HepG2 (cell line): ENCODE data around the gene EZH1. TPM values are rescaled to one million over a fixed set of nuclear protein-coding genes. Genes with fewer than 3 reads are reported as not detected.
A peak's percentile ranks its signal among the peaks of the same experiment; 100 is the strongest.

ENCODE experiments used
- AGO1 ChIP-seq: fragments of 200-400 bp; formaldehyde crosslinking; IDR thresholded peaks from 2 replicates; pipeline ENCODE4 v1.6.1; 2017; ENCODE audit warnings: mild to moderate bottlenecking, low read depth, low read length, moderate library complexity; ENCODE audit not compliant: poor library complexity, severe bottlenecking
- DNMT1 ChIP-seq: sonication (generic); formaldehyde crosslinking; IDR thresholded peaks from 2 replicates; pipeline ENCODE4 v1.5.1; 2020; ENCODE audit warnings: mild to moderate bottlenecking, missing genetic modification reagents
- LCORL ChIP-seq, 2 experiments: fragments of 450-650 bp in 1 of 2; sonication (generic) in 1 of 2; formaldehyde crosslinking in 1 of 2; IDR thresholded peaks; 2 replicates each; pipeline versions ENCODE4 v1.5.0 to v1.6.1; 2017 to 2020; ENCODE audit warnings: antibody characterized with exemption in 1 of 2, missing genetic modification reagents in 1 of 2
- MAFF ChIP-seq: IDR thresholded peaks from 2 replicates; pipeline ENCODE4 v1.6.1; 2011; ENCODE audit warnings: low read depth, low read length, improper control_type of control experiment
- NKX3-1 ChIP-seq: sonication (generic); formaldehyde crosslinking; IDR thresholded peaks from 2 replicates; pipeline ENCODE4 v1.5.0; 2020; ENCODE audit warnings: missing genetic modification reagents
- NR2F6 ChIP-seq, 2 experiments: IDR thresholded peaks; 2 replicates each; pipeline ENCODE4 v1.6.1; 2016; ENCODE audit warnings: antibody characterized with exemption in 1 of 2, mild to moderate bottlenecking in 1 of 2
- RBM39 ChIP-seq: fragments of 200-400 bp; formaldehyde crosslinking; IDR thresholded peaks from one replicate; pipeline ENCODE4 v1.6.1; 2018; ENCODE audit warnings: antibody characterized with exemption, mild to moderate bottlenecking, low read depth, low read length; ENCODE audit not compliant: poor library complexity, severe bottlenecking
- RXRA ChIP-seq: sonication (generic); formaldehyde crosslinking; IDR thresholded peaks from 2 replicates; pipeline ENCODE4 v1.5.1; 2020; ENCODE audit warnings: missing genetic modification reagents
- SNAPC2 ChIP-seq: sonication (generic); formaldehyde crosslinking; IDR thresholded peaks from 2 replicates; pipeline ENCODE4 v1.8.1; 2022; ENCODE audit warnings: mild to moderate bottlenecking, missing genetic modification reagents
- SRY ChIP-seq: sonication (generic); formaldehyde crosslinking; IDR thresholded peaks from 2 replicates; pipeline ENCODE4 v1.8.0; 2022; ENCODE audit warnings: mild to moderate bottlenecking, missing genetic modification reagents
- SSRP1 ChIP-seq: IDR thresholded peaks from 2 replicates; pipeline ENCODE4 v1.6.1; 2016; ENCODE audit warnings: control low read depth
- ZC3H13 ChIP-seq: sonication (generic); formaldehyde crosslinking; IDR thresholded peaks from 2 replicates; pipeline ENCODE4 v1.8.1; 2023; ENCODE audit warnings: mild to moderate bottlenecking, missing genetic modification reagents, moderate library complexity
- ZMYM2 ChIP-seq: sonication (generic); formaldehyde crosslinking; IDR thresholded peaks from 2 replicates; pipeline ENCODE4 v1.8.0; 2022; ENCODE audit warnings: mild to moderate bottlenecking, missing genetic modification reagents
- ZNF644 ChIP-seq: IDR thresholded peaks from 2 replicates; pipeline ENCODE4 v1.6.1; 2016; ENCODE audit warnings: low read depth
- ZNF776 ChIP-seq: sonication (generic); formaldehyde crosslinking; IDR thresholded peaks from 2 replicates; pipeline ENCODE4 v1.4.0; 2020; ENCODE audit warnings: mild to moderate bottlenecking, missing genetic modification reagents
- ZNF83 ChIP-seq: sonication (generic); formaldehyde crosslinking; IDR thresholded peaks from 2 replicates; pipeline ENCODE4 v1.4.0; 2020; ENCODE audit warnings: missing genetic modification reagents, mild to moderate bottlenecking, borderline replicate concordance
- polyA plus RNA-seq, 8 experiments: library from polyadenylated mRNA; depleted of rRNA in 3 of 8; stranded (reverse) in 7 of 8; unstranded in 1 of 8; fragments of >200 nt; fragmentation: Illumina TruSeq in 4 of 8; extraction: Trizol in 4 of 8; gene quantifications; 2 replicates each; pipeline versions ENCODE4 v1.2.1 to v1.2.3, GENCODE V29; 2011 to 2016; ENCODE audit warnings: low read depth in 4 of 8, missing spikeins in 1 of 8, mixed read lengths in 1 of 8; ENCODE audit not compliant: insufficient read depth in 1 of 8
- total RNA-seq, 5 experiments: library from RNA; depleted of rRNA; stranded (reverse); fragments of >200 nt; fragmentation: Illumina TruSeq; extraction: Trizol; gene quantifications; 2 replicates each; pipeline ENCODE4 v1.2.3, GENCODE V29; 2016; ENCODE audit warnings: low read depth in 1 of 5
- TF ChIP-seq, protein P1 (sequence below): sonication (generic); formaldehyde crosslinking; IDR thresholded peaks from 2 replicates; pipeline ENCODE4 v1.8.0; 2022; ENCODE audit warnings: missing genetic modification reagents, mild to moderate bottlenecking, borderline replicate concordance
- TF ChIP-seq, protein P2 (sequence below): sonication (generic); formaldehyde crosslinking; IDR thresholded peaks from 2 replicates; pipeline ENCODE4 v1.4.0; 2020; ENCODE audit warnings: missing genetic modification reagents
- TF ChIP-seq, protein P3 (sequence below): sonication (generic); formaldehyde crosslinking; IDR thresholded peaks from 2 replicates; pipeline ENCODE4 v1.4.0; 2020; ENCODE audit warnings: missing genetic modification reagents
- TF ChIP-seq, protein P4 (sequence below): sonication (generic); formaldehyde crosslinking; IDR thresholded peaks from 2 replicates; pipeline ENCODE4 v1.9.0; 2021; ENCODE audit warnings: missing genetic modification reagents, mild to moderate bottlenecking, borderline replicate concordance
- TF ChIP-seq, protein P5 (sequence below): sonication (generic); formaldehyde crosslinking; IDR thresholded peaks from 2 replicates; pipeline ENCODE4 v1.4.0; 2020; ENCODE audit warnings: low read depth, mild to moderate bottlenecking, missing genetic modification reagents

EZH1 gene
- total and polyA plus RNA-seq, 2 of the 13 experiments (the other 11 are each of a cell fraction or from before 2014, with no cell fraction given): 11.6 to 24.0 TPM

DNA sequence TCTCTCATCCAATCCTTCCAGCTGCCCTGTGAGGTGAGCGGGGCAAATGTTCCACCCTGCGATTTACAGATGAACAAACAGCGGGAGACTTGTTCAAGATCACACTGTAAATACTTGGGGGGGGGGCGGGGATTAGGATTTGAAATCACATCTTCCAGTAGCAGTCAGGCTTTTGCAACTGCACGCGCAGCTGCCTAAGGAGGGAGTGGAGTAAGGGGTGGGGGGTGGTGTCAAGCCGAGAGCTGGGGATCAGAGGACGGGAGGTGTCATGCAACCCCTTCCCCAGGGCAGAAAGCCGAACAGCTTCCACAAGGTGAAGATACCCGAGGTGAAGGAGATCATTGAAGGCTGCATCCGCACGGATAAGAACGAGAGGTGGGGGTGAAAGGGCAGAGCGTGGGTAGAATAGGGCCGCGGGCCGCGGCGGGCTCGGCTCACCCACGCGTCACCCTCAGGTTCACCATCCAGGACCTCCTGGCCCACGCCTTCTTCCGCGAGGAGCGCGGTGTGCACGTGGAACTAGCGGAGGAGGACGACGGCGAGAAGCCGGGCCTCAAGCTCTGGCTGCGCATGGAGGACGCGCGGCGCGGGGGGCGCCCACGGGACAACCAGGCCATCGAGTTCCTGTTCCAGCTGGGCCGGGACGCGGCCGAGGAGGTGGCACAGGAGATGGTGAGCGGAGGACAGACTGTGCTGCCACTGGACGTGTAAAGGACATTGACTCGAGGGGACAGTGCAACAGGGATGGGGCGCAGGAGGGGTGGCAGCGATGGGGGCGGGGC is 40.2 kb upstream of the EZH1 start (continued):
- TF ChIP-seq, protein P1, sequence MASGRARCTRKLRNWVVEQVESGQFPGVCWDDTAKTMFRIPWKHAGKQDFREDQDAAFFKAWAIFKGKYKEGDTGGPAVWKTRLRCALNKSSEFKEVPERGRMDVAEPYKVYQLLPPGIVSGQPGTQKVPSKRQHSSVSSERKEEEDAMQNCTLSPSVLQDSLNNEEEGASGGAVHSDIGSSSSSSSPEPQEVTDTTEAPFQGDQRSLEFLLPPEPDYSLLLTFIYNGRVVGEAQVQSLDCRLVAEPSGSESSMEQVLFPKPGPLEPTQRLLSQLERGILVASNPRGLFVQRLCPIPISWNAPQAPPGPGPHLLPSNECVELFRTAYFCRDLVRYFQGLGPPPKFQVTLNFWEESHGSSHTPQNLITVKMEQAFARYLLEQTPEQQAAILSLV (CRISPR knock-in tag): no peak
- TF ChIP-seq ZNF776 (CRISPR knock-in tag) (peak; percentile 51; the same call in 1 of the 2 replicates), RBM39 (no peak), DNMT1 (CRISPR knock-in tag) (no peak), NKX3-1 (CRISPR knock-in tag) (no peak), LCORL (IDR thresholded peaks at IDR 0.05) (no peak), LCORL (CRISPR knock-in tag; IDR thresholded peaks at IDR 0.05) (no peak), RXRA (CRISPR knock-in tag) (no peak), SRY (CRISPR knock-in tag) (no peak), SSRP1 (CRISPR knock-in tag) (0 out of 2 replicates have a peak, but pooled peaks have one; percentile 66), MAFF (no peak), NR2F6 (IDR thresholded peaks at IDR 0.05) (no peak), NR2F6 (CRISPR knock-in tag; IDR thresholded peaks at IDR 0.05) (no peak), ZMYM2 (no peak), SNAPC2 (CRISPR knock-in tag) (no peak), AGO1 (peak; percentile 35), ZNF644 (no peak), ZNF83 (CRISPR knock-in tag) (no peak), ZC3H13 (CRISPR knock-in tag) (peak; percentile 71; the same call in 1 of the 2 replicates)
- TF ChIP-seq, protein P2, sequence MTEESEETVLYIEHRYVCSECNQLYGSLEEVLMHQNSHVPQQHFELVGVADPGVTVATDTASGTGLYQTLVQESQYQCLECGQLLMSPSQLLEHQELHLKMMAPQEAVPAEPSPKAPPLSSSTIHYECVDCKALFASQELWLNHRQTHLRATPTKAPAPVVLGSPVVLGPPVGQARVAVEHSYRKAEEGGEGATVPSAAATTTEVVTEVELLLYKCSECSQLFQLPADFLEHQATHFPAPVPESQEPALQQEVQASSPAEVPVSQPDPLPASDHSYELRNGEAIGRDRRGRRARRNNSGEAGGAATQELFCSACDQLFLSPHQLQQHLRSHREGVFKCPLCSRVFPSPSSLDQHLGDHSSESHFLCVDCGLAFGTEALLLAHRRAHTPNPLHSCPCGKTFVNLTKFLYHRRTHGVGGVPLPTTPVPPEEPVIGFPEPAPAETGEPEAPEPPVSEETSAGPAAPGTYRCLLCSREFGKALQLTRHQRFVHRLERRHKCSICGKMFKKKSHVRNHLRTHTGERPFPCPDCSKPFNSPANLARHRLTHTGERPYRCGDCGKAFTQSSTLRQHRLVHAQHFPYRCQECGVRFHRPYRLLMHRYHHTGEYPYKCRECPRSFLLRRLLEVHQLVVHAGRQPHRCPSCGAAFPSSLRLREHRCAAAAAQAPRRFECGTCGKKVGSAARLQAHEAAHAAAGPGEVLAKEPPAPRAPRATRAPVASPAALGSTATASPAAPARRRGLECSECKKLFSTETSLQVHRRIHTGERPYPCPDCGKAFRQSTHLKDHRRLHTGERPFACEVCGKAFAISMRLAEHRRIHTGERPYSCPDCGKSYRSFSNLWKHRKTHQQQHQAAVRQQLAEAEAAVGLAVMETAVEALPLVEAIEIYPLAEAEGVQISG (CRISPR knock-in tag): no peak
- TF ChIP-seq, protein P3, sequence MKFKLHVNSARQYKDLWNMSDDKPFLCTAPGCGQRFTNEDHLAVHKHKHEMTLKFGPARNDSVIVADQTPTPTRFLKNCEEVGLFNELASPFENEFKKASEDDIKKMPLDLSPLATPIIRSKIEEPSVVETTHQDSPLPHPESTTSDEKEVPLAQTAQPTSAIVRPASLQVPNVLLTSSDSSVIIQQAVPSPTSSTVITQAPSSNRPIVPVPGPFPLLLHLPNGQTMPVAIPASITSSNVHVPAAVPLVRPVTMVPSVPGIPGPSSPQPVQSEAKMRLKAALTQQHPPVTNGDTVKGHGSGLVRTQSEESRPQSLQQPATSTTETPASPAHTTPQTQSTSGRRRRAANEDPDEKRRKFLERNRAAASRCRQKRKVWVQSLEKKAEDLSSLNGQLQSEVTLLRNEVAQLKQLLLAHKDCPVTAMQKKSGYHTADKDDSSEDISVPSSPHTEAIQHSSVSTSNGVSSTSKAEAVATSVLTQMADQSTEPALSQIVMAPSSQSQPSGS: no peak
- TF ChIP-seq, protein P4, sequence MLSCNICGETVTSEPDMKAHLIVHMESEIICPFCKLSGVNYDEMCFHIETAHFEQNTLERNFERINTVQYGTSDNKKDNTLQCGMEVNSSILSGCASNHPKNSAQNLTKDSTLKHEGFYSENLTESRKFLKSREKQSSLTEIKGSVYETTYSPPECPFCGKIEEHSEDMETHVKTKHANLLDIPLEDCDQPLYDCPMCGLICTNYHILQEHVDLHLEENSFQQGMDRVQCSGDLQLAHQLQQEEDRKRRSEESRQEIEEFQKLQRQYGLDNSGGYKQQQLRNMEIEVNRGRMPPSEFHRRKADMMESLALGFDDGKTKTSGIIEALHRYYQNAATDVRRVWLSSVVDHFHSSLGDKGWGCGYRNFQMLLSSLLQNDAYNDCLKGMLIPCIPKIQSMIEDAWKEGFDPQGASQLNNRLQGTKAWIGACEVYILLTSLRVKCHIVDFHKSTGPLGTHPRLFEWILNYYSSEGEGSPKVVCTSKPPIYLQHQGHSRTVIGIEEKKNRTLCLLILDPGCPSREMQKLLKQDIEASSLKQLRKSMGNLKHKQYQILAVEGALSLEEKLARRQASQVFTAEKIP (CRISPR knock-in tag): no peak
- TF ChIP-seq, protein P5, sequence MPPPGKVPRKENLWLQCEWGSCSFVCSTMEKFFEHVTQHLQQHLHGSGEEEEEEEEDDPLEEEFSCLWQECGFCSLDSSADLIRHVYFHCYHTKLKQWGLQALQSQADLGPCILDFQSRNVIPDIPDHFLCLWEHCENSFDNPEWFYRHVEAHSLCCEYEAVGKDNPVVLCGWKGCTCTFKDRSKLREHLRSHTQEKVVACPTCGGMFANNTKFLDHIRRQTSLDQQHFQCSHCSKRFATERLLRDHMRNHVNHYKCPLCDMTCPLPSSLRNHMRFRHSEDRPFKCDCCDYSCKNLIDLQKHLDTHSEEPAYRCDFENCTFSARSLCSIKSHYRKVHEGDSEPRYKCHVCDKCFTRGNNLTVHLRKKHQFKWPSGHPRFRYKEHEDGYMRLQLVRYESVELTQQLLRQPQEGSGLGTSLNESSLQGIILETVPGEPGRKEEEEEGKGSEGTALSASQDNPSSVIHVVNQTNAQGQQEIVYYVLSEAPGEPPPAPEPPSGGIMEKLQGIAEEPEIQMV (CRISPR knock-in tag): no peak
